ENCODE data around the gene SH3BP1.

- TF ChIP-seq EP300 (conservative IDR thresholded peaks at IDR 0.05; ENCODE audit: poor library complexity, severe bottlenecking) (no peak), CTCF (IDR thresholded peaks at IDR 0.05; ENCODE audit: poor library complexity, severe bottlenecking) (no peak), POLR2AphosphoS5 (IDR thresholded peaks at IDR 0.05) (no peak)
Measured at GRCh38 chr22:37636949-37637273, 2.6 kb upstream of the SH3BP1 start.

Data from neural cell (in vitro differentiated cells).